Type B pancreatic cell (in vitro differentiated cells): ENCODE data around the gene CDKN2AIPNL. TPM values are rescaled to one million over a fixed set of nuclear protein-coding genes. Genes with fewer than 3 reads are reported as not detected.

ENCODE experiments used
- DNase-seq: peaks from one replicate; pipeline ENCODE4 v3.0.0; 2021; ENCODE audit warnings: mixed read lengths; ENCODE audit not compliant: unreplicated experiment; ENCODE audit errors: extremely low spot score
- H3K27ac Mint-ChIP-seq: 2 replicates; pipeline ENCODE4 v1.8.0; 2021; ENCODE audit warnings: mild to moderate bottlenecking, mixed read lengths
- H3K27me3 Mint-ChIP-seq: 2 replicates; pipeline ENCODE4 v1.8.0; 2021; ENCODE audit warnings: mixed read lengths
- H3K36me3 Mint-ChIP-seq: 2 replicates; pipeline ENCODE4 v1.8.0; 2021; ENCODE audit warnings: mixed read lengths
- H3K4me1 Mint-ChIP-seq: one replicate; pipeline ENCODE4 v1.8.0; 2021; ENCODE audit warnings: mixed read lengths; ENCODE audit not compliant: unreplicated experiment
- H3K4me3 Mint-ChIP-seq: 2 replicates; pipeline ENCODE4 v1.8.0; 2021; ENCODE audit warnings: mild to moderate bottlenecking, mixed read lengths
- H3K9me3 Mint-ChIP-seq: 2 replicates; pipeline ENCODE4 v1.8.0; 2021; ENCODE audit warnings: mixed read lengths
- CTCF ChIP-seq: fragments of 200-600 bp; sonication (generic); conservative IDR thresholded peaks from 2 replicates; pipeline ENCODE4 v1.5.0; 2021; ENCODE audit warnings: antibody characterized with exemption, mild to moderate bottlenecking
- total RNA-seq: library from RNA; stranded (reverse); gene quantifications from 2 replicates; pipeline ENCODE4 v1.2.1, GENCODE V29; 2021; ENCODE audit warnings: low replicate concordance

The CDKN2AIPNL gene
- total RNA-seq, 1 donor from 2014 or later = 28.7 TPM

GRCh38 chr5:134445856-134446818 is 34.5 kb upstream of the CDKN2AIPNL start:
- H3K9me3 Mint-ChIP-seq = no peaks in the 10 kb centered on the region
- DNase-seq = no peak
- no peak for TF ChIP-seq CTCF
- no peaks in the 10 kb centered on the region for H3K4me1 Mint-ChIP-seq
- H3K36me3 Mint-ChIP-seq = no peaks in the 10 kb centered on the region
- H3K27ac Mint-ChIP-seq = no peak overlapping the region
- H3K27me3 Mint-ChIP-seq = no peaks in the 10 kb centered on the region
- H3K4me3 Mint-ChIP-seq = no peak overlapping the region

GRCh38 chr5:134444941-134445471 is 33.3 kb upstream of the CDKN2AIPNL start:
- H3K4me1 Mint-ChIP-seq = no peaks in the 10 kb centered on the region
- no peaks in the 10 kb centered on the region for H3K27me3 Mint-ChIP-seq
- H3K9me3 Mint-ChIP-seq = no peaks in the 10 kb centered on the region
- no peak for TF ChIP-seq CTCF
- no peak overlapping the region for H3K4me3 Mint-ChIP-seq
- no peak overlapping the region for H3K27ac Mint-ChIP-seq
- no peaks in the 10 kb centered on the region for H3K36me3 Mint-ChIP-seq
- no peak for DNase-seq

GRCh38 chr5:134440201-134440755 is 28.6 kb upstream of the CDKN2AIPNL start:
- no peaks in the 10 kb centered on the region for H3K9me3 Mint-ChIP-seq
- H3K27ac Mint-ChIP-seq = no peak overlapping the region

GRCh38 chr5:134439210-134439654 is 27.6 kb upstream of the CDKN2AIPNL start:
- Mint-ChIP-seq H3K4me3 (no peak overlapping the region), H3K27ac (no peak overlapping the region), H3K27me3 (no peaks in the 10 kb centered on the region), H3K4me1 (no peaks in the 10 kb centered on the region), H3K36me3 (no peaks in the 10 kb centered on the region), H3K9me3 (no peaks in the 10 kb centered on the region)
- no peak for DNase-seq
- TF ChIP-seq CTCF = no peak

More at GRCh38 chr5:134440201-134440755, 28.6 kb upstream of the CDKN2AIPNL start:
- Mint-ChIP-seq H3K27me3 (no peaks in the 10 kb centered on the region), H3K4me1 (no peaks in the 10 kb centered on the region), H3K4me3 (no peak overlapping the region), H3K36me3 (no peaks in the 10 kb centered on the region)
- no peak for DNase-seq
- no peak for TF ChIP-seq CTCF

GRCh38 chr5:134438721-134439123 is 27.0 kb upstream of the CDKN2AIPNL start:
- Mint-ChIP-seq H3K27ac (no peak overlapping the region), H3K36me3 (no peaks in the 10 kb centered on the region), H3K27me3 (no peaks in the 10 kb centered on the region)

More at GRCh38 chr5:134438721-134439123, 27.0 kb upstream of the CDKN2AIPNL start:
- TF ChIP-seq CTCF = no peak
- no peak overlapping the region for H3K4me3 Mint-ChIP-seq
- no peak for DNase-seq
- H3K9me3 Mint-ChIP-seq = no peaks in the 10 kb centered on the region
- no peaks in the 10 kb centered on the region for H3K4me1 Mint-ChIP-seq
